Astrocyte of the cerebellum (primary cell): ENCODE results near the gene SH3GL3.

Source experiments
- DNase-seq: peaks from one replicate; pipeline ENCODE4 v3.0.0-alpha.2; 2011; ENCODE audit warnings: low read depth
- H3K4me3 ChIP-seq: 2 replicates; pipeline ENCODE4 v1.5.1; 2011; ENCODE audit warnings: mild to moderate bottlenecking, low read depth, low read length, moderate library complexity
- in situ Hi-C: cut with HindIII; loops from 2 replicates; pipeline ENCODE4 v1.10.0; 2017; ENCODE audit warnings: low sequenced_read_pairs
- TF ChIP-seq, protein P1 (sequence below): IDR thresholded peaks from 2 replicates; pipeline ENCODE4 v1.5.1; 2012; ENCODE audit warnings: low read length, low read depth, moderate library complexity, mild to moderate bottlenecking; ENCODE audit errors: missing control alignments

Gene SH3GL3

DNA sequence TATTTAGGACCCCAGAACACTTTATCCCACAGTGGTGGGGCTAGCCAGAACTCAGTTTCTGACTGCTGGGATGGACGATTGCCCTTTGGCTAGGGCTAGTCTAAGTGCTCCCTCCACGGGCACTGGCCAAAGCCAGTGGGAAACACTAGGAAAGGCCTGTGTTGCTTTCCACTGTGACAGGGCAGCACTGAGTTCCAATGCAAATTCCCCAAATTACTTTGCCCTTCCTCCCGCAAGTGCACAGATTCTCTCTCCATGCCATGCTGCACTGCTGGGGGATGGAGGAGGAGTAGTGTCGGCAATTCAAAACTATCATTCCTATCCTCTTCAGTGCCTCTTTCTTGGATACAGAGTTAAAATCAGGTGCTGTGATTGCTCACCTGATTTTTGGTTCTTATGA lies 100.0 kb downstream of the SH3GL3 start:
- in situ Hi-C loops: no loop called here
- TF ChIP-seq, protein P1, sequence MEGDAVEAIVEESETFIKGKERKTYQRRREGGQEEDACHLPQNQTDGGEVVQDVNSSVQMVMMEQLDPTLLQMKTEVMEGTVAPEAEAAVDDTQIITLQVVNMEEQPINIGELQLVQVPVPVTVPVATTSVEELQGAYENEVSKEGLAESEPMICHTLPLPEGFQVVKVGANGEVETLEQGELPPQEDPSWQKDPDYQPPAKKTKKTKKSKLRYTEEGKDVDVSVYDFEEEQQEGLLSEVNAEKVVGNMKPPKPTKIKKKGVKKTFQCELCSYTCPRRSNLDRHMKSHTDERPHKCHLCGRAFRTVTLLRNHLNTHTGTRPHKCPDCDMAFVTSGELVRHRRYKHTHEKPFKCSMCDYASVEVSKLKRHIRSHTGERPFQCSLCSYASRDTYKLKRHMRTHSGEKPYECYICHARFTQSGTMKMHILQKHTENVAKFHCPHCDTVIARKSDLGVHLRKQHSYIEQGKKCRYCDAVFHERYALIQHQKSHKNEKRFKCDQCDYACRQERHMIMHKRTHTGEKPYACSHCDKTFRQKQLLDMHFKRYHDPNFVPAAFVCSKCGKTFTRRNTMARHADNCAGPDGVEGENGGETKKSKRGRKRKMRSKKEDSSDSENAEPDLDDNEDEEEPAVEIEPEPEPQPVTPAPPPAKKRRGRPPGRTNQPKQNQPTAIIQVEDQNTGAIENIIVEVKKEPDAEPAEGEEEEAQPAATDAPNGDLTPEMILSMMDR: no peak
- no peak overlapping the region for H3K4me3 ChIP-seq
- DNase-seq: no peak

DNA sequence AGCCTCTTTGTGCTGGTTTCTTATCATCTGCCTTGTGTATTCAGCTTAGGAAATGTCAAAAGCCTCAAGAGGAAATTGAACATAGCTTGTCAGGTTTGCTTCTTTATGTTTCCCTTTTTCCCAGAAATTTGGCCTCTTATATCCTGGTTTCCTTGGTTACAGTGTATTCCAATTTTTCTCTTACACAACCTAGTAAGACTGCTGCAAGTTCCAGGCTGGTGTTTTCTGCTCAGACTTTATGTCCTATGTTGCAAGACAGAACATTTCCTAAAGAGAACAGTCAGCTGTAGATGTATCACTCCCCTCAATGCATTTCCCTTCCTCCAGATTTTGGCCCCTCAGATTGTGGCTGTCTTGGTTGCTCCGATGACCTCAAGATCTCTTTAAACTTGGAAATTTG lies 102.5 kb downstream of the SH3GL3 start:
- H3K4me3 ChIP-seq: no peak overlapping the region
- DNase-seq: no peak
- TF ChIP-seq, protein P1: no peak
- in situ Hi-C loops: loop anchor here (25.0 kb wide), 1 partner anchor 112 kb away; the partner anchor contains the start of gene SH3GL3

DNA sequence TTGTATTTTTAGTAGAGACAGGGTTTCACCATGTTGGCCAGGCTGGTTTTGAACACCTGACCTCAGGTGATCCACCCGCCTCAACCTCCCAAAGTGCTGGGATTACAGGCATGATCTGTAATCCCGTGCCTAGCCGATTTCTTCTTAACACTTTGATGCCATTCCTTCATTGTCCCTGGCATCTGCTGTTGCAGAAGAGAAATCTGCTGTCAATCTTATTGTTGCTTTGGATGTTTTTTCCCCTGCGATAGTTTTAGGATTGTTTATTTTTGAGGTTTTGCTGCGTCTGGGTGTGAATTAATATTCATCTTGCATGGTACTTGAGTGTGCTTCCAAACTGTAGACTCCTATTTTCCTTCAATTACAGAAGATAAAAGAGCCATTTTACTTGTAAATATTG lies 107.4 kb downstream of the SH3GL3 start:
- in situ Hi-C loops: loop anchor here (25.0 kb wide), 1 partner anchor 117 kb away; the partner anchor contains the start of gene SH3GL3
- TF ChIP-seq, protein P1: no peak
- DNase-seq: no peak
- no peak overlapping the region for H3K4me3 ChIP-seq

DNA sequence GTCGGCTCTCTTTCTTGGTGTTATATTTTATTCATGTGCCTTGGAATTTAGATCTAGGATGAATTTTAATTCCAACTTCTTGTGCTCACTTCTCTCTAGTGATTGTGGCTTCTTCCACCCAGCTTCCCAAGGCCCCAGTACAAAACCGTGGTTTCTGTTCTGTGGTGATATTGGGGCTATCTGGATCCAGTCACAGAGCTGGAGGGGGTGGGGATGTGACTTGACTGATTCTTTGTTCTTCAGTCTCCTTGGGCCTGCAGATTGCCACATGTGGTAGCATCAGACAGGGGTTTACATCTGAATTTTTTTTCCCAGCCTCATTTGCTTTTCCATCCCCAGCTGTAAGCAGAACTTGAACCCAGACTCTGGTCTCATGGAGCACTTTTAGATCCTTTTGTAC lies 108.2 kb downstream of the SH3GL3 start:
- TF ChIP-seq, protein P1: no peak
- in situ Hi-C loops: loop anchor here (25.0 kb wide), 1 partner anchor 118 kb away; the partner anchor contains the start of gene SH3GL3
- no peak overlapping the region for H3K4me3 ChIP-seq
- DNase-seq: no peak

DNA sequence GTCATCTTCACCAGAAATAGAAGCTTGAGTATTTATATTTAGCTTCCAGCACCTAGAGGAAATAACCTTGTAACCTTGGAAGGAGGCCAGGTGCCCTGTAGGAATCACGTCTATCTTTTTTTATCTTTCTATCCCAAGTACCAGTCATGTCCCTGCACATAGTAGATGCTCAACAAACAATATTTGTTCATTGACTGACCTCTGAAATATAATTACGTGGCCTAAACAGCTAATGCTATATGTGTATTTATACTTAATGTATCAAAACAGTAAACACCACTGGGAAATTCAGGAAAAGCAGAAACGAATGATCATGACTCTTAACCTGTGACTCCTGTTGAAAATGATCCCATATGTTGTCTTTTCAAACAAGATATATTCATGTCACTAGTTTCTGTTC lies 108.9 kb downstream of the SH3GL3 start:
- TF ChIP-seq, protein P1: no peak
- no peak overlapping the region for H3K4me3 ChIP-seq
- in situ Hi-C loops: loop anchor here (25.0 kb wide), 1 partner anchor 119 kb away; the partner anchor contains the start of gene SH3GL3
- DNase-seq: no peak

DNA sequence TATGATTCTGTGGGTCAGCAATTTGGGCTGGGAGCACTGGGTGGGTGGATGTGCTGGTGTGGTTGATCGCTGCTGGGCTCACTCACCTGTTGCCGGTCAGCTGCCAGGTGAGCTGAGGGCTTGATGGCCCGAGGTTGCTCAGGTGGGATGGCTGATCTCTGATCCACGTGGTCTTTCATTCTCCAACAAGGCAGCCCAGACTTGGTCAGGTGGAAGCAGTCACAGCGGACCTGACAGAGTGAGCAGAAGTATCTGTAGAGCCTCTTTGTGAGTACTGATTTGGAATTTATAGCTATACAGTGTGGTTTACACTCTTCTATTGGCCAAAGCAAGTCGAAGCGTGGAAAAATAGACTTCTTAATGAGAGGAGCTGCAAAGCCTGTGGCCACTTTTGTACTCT lies 109.6 kb downstream of the SH3GL3 start:
- TF ChIP-seq, protein P1: no peak
- in situ Hi-C loops: loop anchor here (25.0 kb wide), 1 partner anchor 119 kb away; the partner anchor contains the start of gene SH3GL3
- H3K4me3 ChIP-seq: no peak overlapping the region
- DNase-seq: no peak
